K562 (cell line): ENCODE data around the gene CDKL5. TPM values are rescaled to one million over a fixed set of nuclear protein-coding genes. Genes with fewer than 3 reads are reported as not detected.

Experiments used
- BACH1 ChIP-seq: fragments of 200-800 bp; sonication (Bioruptor generic); IDR thresholded peaks from 2 replicates; pipeline ENCODE4 v1.6.1; 2016; ENCODE audit warnings: missing genetic modification characterization, missing compliant biosample characterization
- CBX8 ChIP-seq: fragments of 200-600 bp; sonication (generic); IDR thresholded peaks from 2 replicates; pipeline ENCODE4 v1.6.1; 2012; ENCODE audit warnings: borderline replicate concordance, mixed run types, low read depth, mild to moderate bottlenecking, moderate library complexity, mixed read lengths, low read length, control low read depth, inconsistent platforms; ENCODE audit not compliant: poor library complexity, severe bottlenecking; ENCODE audit errors: extremely low read depth
- CHCHD3 ChIP-seq: fragments of 250-450 bp; sonication (Bioruptor Pico); IDR thresholded peaks from 2 replicates; pipeline ENCODE4 v2.1.2; 2022; ENCODE audit warnings: mild to moderate bottlenecking
- EWSR1 ChIP-seq: fragments of 450-650 bp; IDR thresholded peaks from 2 replicates; pipeline ENCODE4 v1.6.1; 2018; ENCODE audit warnings: borderline replicate concordance, mild to moderate bottlenecking, low read depth, moderate library complexity; ENCODE audit not compliant: partially characterized antibody
- GATAD2B ChIP-seq: fragments of 450-650 bp; IDR thresholded peaks from 2 replicates; pipeline ENCODE4 v1.6.1; 2017; ENCODE audit warnings: mild to moderate bottlenecking, borderline replicate concordance
- HMG20B ChIP-seq: fragments of 250-450 bp; sonication (Bioruptor Pico); IDR thresholded peaks from 2 replicates; pipeline ENCODE4 v1.5.0; 2021; ENCODE audit warnings: mild to moderate bottlenecking
- JUN ChIP-seq, 2 experiments: sonication (generic) in 1 of 2; formaldehyde crosslinking in 1 of 2; IDR thresholded peaks; 2 replicates each; pipeline versions ENCODE4 v1.6.1 to v1.8.0; 2012 to 2022; ENCODE audit warnings: borderline replicate concordance in 2 of 2, mild to moderate bottlenecking in 2 of 2, improper control_type of control experiment in 1 of 2, low read depth in 1 of 2, low read length in 1 of 2, missing genetic modification reagents in 1 of 2
- MCM5 ChIP-seq: fragments of 450-650 bp; IDR thresholded peaks from 2 replicates; pipeline ENCODE4 v1.6.1; 2016; ENCODE audit warnings: low read depth
- NFXL1 ChIP-seq: fragments of 450-650 bp; formaldehyde crosslinking; IDR thresholded peaks from 2 replicates; pipeline ENCODE4 v1.4.0; 2021; ENCODE audit warnings: mild to moderate bottlenecking
- NONO ChIP-seq, 2 experiments: fragments of 200-400 bp in 1 of 2; fragments of 450-650 bp in 1 of 2; formaldehyde crosslinking in 1 of 2; IDR thresholded peaks; 2 replicates each; pipeline ENCODE4 v1.6.1; 2017; ENCODE audit warnings: low read depth in 2 of 2, mild to moderate bottlenecking in 2 of 2, moderate library complexity in 2 of 2, low read length in 1 of 2
- PHB ChIP-seq: fragments of 250-450 bp; sonication (Bioruptor Pico); IDR thresholded peaks from 2 replicates; pipeline ENCODE4 v1.5.0; 2021
- RB1 ChIP-seq: fragments of 450-650 bp; IDR thresholded peaks from 2 replicates; pipeline ENCODE4 v1.6.1; 2017; ENCODE audit warnings: low read depth, mild to moderate bottlenecking
- RBFOX2 ChIP-seq: fragments of 200-400 bp; formaldehyde crosslinking; IDR thresholded peaks from 2 replicates; pipeline ENCODE4 v1.6.1; 2017; ENCODE audit warnings: low read depth, mild to moderate bottlenecking, low read length, moderate library complexity
- SLC30A9 ChIP-seq: fragments of 250-450 bp; sonication (Bioruptor Pico); IDR thresholded peaks from 2 replicates; pipeline ENCODE4 v1.8.0; 2022; ENCODE audit warnings: mild to moderate bottlenecking, moderate library complexity
- SMARCE1 ChIP-seq: fragments of 450-650 bp; IDR thresholded peaks from 2 replicates; pipeline ENCODE4 v1.7.1; 2016; ENCODE audit warnings: mild to moderate bottlenecking
- SOX6 ChIP-seq: fragments of 450-650 bp; IDR thresholded peaks from 2 replicates; pipeline ENCODE4 v1.6.1; 2014; ENCODE audit warnings: mild to moderate bottlenecking
- ZFP1 ChIP-seq: fragments of 450-650 bp; formaldehyde crosslinking; IDR thresholded peaks from 2 replicates; pipeline ENCODE4 v1.4.0; 2020; ENCODE audit warnings: mild to moderate bottlenecking, mixed read lengths
- ZNF121 ChIP-seq: sonication (generic); formaldehyde crosslinking; conservative IDR thresholded peaks from 2 replicates; pipeline ENCODE4 v1.8.0; 2022; ENCODE audit warnings: missing genetic modification reagents
- ZNF354B ChIP-seq: fragments of 250-450 bp; sonication (Bioruptor Pico); IDR thresholded peaks from 2 replicates; pipeline ENCODE4 v1.4.0; 2020
- polyA plus RNA-seq, 8 experiments: library from polyadenylated mRNA; depleted of rRNA in 4 of 8; stranded (reverse) in 5 of 8; unstranded in 3 of 8; fragments of >200 nt; fragmentation: Nextera tagmentation in 2 of 8; fragmentation: Illumina TruSeq in 1 of 8; extraction: Ambion mirVana in 2 of 8; extraction: Trizol in 1 of 8; gene quantifications; 2 replicates each; pipeline versions ENCODE4 v1.2.1 to v1.2.3, GENCODE V29; 2011 to 2014; ENCODE audit warnings: inconsistent platforms in 1 of 8, missing spikeins in 1 of 8
- total RNA-seq, 7 experiments: library from RNA; depleted of rRNA in 6 of 7; stranded (reverse); fragments of >200 nt in 6 of 7; fragmentation: Illumina TruSeq in 2 of 7; extraction: Trizol in 2 of 7; gene quantifications; 2 replicates each; pipeline versions ENCODE4 v1.2.1 to v1.2.3, GENCODE V29; 2011 to 2021; ENCODE audit warnings: low replicate concordance in 1 of 7
- TF ChIP-seq, protein P1 (sequence below): fragments of 450-650 bp; IDR thresholded peaks from 2 replicates; pipeline ENCODE4 v1.6.1; 2016; ENCODE audit warnings: borderline replicate concordance
- TF ChIP-seq, protein P2 (sequence below): fragments of 250-450 bp; sonication (Bioruptor Pico); IDR thresholded peaks from 2 replicates; pipeline ENCODE4 v1.5.0; 2021; ENCODE audit warnings: mild to moderate bottlenecking, moderate library complexity
- TF ChIP-seq, protein P3 (sequence below): sonication (generic); formaldehyde crosslinking; IDR thresholded peaks from 2 replicates; pipeline ENCODE4 v1.8.0; 2022; ENCODE audit warnings: missing genetic modification reagents, mild to moderate bottlenecking, borderline replicate concordance

CDKL5 gene
- total and polyA plus RNA-seq, 9 of the 15 experiments (the other 6 are each of a cell fraction or from before 2014, with no cell fraction given) = under 0.01 to 0.21 (median 0.04) TPM

- TF ChIP-seq MCM5 = no peak
- TF ChIP-seq NFXL1 (CRISPR knock-in tag) = no peak
- TF ChIP-seq BACH1 (tag) = no peak
- TF ChIP-seq, protein P1, sequence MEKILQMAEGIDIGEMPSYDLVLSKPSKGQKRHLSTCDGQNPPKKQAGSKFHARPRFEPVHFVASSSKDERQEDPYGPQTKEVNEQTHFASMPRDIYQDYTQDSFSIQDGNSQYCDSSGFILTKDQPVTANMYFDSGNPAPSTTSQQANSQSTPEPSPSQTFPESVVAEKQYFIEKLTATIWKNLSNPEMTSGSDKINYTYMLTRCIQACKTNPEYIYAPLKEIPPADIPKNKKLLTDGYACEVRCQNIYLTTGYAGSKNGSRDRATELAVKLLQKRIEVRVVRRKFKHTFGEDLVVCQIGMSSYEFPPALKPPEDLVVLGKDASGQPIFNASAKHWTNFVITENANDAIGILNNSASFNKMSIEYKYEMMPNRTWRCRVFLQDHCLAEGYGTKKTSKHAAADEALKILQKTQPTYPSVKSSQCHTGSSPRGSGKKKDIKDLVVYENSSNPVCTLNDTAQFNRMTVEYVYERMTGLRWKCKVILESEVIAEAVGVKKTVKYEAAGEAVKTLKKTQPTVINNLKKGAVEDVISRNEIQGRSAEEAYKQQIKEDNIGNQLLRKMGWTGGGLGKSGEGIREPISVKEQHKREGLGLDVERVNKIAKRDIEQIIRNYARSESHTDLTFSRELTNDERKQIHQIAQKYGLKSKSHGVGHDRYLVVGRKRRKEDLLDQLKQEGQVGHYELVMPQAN = no peak
- TF ChIP-seq JUN (IDR thresholded peaks at IDR 0.05; ENCODE audit: borderline replicate concordance, low read depth, low read length) = no peak
- TF ChIP-seq JUN (CRISPR knock-in tag; IDR thresholded peaks at IDR 0.05; ENCODE audit: borderline replicate concordance) = no peak
- TF ChIP-seq HMG20B (CRISPR knock-in tag) = no peak
- TF ChIP-seq, protein P2, sequence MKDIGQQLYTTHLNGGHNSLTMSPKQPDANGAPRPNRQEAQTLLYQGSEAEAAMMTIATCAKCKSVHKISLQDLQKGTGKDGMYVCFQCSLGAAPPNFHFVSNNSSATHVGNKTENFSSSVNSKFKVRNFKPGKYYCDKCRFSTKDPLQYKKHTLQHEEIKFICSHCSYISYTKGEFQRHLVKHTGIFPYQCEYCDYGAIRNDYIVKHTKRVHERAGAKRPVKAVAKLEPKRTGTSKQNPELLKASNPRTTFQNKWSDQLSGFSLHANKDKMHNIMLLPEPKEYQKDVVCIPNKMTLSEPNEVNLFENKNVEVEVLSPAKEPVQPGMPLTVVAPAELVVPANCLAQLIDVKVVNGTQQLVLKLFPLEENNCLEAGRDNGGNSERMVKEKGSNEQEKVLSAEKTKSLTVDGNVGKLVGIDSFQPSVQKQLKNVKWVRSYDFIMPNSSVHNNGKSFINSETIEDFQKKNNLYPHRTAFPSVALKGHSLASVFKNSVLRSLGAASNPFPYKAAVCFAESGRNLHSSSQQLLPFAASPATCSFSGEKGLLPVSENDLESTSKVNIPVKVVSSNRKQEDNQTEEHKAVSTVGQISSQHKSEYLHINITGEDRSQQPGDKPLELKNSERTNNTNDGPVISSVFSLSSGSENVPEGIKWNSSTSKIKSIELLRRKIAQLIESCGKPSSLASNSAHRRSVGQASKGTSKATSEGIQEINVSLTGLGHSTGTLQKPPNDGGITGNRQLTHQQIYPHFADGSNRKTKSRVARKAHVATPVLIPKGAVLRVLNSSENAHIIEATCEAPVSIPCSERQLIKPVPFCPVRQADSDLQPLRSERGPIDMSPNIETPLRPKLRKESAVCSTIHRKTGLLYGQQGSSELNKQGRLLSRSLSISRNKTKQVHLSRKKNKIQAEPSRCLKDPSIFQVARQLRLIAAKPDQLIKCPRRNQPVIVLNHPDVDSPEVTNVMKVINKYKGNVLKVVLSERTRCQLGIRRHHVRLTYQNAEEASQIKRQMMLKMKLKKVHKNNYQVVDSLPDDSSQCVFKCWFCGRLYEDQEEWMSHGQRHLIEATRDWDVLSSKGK (CRISPR knock-in tag) = no peak
- TF ChIP-seq PHB (CRISPR knock-in tag) = no peak
- TF ChIP-seq CHCHD3 (CRISPR knock-in tag) = no peak
- TF ChIP-seq RB1 = peak; percentile 60; the same call in 1 of the 2 replicates
- no peak for TF ChIP-seq SOX6
- TF ChIP-seq ZNF354B = no peak
- TF ChIP-seq NONO (IDR thresholded peaks at IDR 0.05; ENCODE audit: low read depth in 2 of 2, low read length in 1 of 2) = no peak
- TF ChIP-seq, protein P3, sequence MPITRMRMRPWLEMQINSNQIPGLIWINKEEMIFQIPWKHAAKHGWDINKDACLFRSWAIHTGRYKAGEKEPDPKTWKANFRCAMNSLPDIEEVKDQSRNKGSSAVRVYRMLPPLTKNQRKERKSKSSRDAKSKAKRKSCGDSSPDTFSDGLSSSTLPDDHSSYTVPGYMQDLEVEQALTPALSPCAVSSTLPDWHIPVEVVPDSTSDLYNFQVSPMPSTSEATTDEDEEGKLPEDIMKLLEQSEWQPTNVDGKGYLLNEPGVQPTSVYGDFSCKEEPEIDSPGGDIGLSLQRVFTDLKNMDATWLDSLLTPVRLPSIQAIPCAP = no peak
- TF ChIP-seq GATAD2B = no peak
- TF ChIP-seq SLC30A9 (CRISPR knock-in tag) = no peak
- no peak for TF ChIP-seq EWSR1
- no peak for TF ChIP-seq CBX8
- TF ChIP-seq ZFP1 (CRISPR knock-in tag) = no peak
- TF ChIP-seq ZNF121 (CRISPR knock-in tag) = no peak
- no peak for TF ChIP-seq SMARCE1
- TF ChIP-seq RBFOX2 = peak; percentile 66
These were observed 249.7 kb downstream of the CDKL5 start (continued) for GRCh38 chrX:18674788-18675735.
